ENCODE results near the gene RTN4RL1.

RTN4RL1 gene

GRCh38 chr17:1931844-1932579 lies 93.1 kb downstream of the RTN4RL1 start:
- no peak for DNase-seq (ENCODE audit: low read depth in 2 of 3, low spot score in 2 of 3)

DNA sequence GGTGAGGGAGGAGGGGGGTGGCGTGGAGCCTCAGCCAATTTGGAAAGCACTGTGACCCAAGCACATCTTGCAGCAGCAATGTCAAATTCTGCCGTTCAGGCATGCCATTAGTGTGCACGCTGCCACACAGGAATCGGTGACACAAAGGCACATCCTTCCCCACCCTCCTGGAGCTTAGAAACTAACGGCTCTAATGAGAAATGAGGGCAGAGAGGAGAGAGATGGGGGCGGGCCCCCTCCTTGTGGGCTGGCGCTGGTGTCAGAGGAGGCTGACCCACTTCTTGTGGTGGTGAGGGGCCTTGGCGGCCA lies 94.8 kb downstream of the RTN4RL1 start:
- no peak for DNase-seq (ENCODE audit: low read depth in 2 of 3, low spot score in 2 of 3)

- no peak for DNase-seq (ENCODE audit: low read depth in 2 of 3, low spot score in 2 of 3)
Observed at GRCh38 chr17:1928976-1929375, 96.2 kb downstream of the RTN4RL1 start.

- DNase-seq (ENCODE audit: low read depth in 2 of 3, low spot score in 2 of 3) = no peak
Observed at GRCh38 chr17:1920948-1921351, 104.2 kb downstream of the RTN4RL1 start.

- no peak for DNase-seq (ENCODE audit: low read depth in 2 of 3, low spot score in 2 of 3)
Observed at GRCh38 chr17:1919201-1919600, 105.9 kb downstream of the RTN4RL1 start.

DNA sequence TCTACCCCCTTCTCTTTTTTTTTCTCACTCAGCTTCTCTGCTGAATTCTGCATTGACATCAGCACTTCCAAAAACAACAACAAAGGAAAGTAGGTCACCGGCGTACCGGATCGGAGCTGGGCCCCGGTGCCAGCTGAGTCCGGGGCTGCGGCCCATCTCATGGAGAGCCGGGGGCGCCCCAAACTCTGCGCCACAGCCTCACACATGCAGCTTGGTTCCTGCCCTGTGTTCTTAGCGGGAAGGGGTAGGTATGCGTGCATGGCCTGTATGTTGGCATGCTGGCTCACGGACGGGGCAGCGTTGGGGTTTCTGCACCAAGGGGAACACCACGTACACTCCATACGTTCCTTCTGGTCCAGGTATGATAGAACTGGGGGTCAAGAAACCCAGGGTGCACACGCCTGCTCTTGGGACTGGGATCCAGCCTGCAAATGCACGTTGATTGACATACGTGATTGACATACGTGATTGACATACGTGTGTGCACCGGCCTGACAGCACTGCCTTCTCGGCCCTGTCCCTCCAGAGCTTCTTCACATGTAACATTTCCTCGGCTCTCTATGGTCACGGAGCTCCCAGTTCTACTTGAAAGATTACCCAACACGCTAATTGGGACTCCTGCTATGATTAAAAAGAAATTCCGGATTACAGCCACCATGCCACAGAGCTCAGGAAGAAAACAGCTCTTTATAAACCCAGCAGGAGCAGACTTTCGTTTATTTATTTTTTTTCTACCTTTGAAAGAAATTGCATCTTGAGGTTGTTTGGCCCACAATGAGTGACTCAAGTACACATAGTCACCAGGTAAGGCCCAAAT lies 106.6 kb downstream of the RTN4RL1 start:
- no peak for DNase-seq (ENCODE audit: low read depth in 2 of 3, low spot score in 2 of 3)

DNA sequence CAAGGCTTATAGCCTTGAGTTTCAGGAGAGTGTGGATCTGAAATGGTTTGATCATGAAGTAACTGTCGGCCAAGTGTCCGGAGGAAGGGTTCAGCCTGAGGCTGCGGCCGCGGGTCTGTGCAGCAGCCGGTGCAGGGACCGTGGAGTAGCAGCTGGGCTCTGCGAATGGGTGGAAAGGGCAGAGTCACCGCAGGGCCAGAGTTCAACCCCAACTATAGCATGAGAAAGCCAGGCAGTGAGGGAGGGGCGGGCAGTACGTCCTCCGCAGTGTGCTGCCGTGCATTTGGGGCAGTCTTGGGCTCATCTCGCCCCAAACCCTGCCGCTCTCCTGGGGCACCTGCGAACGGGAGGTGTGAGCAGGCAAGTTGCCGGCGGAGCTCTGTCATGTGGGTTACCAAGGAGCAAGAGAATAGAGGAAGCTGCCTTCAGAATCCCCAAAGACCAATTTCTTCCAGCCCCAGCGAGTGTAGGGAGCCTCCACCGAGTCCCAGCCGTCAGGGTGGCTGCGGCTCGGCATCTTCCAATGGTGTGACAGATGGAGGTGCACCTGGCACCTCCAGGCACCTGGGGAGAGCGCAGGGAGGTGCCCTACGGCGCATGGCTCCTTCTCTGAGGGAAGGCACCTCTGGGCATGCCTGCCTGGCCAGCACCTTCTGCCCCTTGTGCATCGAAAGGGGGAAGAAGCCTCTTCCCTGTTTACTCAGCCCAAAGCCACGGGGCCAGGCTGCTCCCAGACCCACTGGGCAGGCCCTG lies 108.0 kb downstream of the RTN4RL1 start:
- DNase-seq (ENCODE audit: low read depth in 2 of 3, low spot score in 2 of 3) = no peak

DNA sequence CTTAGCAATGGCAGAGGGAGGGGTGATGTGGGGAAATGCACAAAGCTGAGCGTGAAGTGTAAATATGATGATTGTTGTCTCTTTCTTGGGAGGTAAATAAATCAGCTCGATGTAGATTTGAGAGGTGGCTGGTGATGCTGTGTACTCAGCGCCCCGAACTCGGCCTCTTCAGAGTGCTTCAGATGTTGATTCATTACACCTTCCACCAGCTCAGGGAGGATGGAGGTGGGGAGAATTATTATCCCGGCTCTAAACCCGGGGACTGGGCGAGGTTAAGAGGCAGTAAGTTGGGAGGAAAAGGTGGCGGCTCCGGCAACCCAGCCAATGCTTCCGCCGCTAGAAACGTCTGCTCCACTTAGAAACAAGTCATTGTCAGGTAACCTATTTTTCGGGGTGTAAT lies 108.8 kb downstream of the RTN4RL1 start:
- DNase-seq (ENCODE audit: low read depth in 2 of 3, low spot score in 2 of 3) = no peak

- no peak for DNase-seq (ENCODE audit: low read depth in 2 of 3, low spot score in 2 of 3)
Observed at GRCh38 chr17:1915889-1916288, 109.2 kb downstream of the RTN4RL1 start.

GRCh38 chr17:1914661-1915083 lies 110.5 kb downstream of the RTN4RL1 start:
- no peak for DNase-seq (ENCODE audit: low read depth in 2 of 3, low spot score in 2 of 3)

DNA sequence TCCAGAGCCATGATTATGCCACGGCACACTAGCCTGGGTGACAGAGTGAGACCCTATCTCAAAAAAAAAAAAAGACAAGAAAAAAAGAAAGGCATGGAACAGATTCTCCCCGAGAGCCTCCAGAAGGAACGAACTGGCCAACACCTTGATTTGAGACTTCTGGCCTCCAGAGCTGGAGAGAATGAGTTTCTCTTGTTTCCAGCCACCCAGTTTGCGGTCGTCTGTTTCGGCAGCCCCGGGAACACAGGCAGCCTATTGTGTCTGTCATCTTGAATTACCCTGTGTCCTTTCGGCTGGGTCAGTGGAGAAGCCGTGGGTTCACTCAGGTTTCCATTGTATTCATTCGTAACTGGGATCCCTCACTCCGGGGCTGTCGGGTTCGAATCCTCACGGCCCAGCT lies 111.4 kb downstream of the RTN4RL1 start:
- no peak for DNase-seq (ENCODE audit: low read depth in 2 of 3, low spot score in 2 of 3)

- DNase-seq (ENCODE audit: low read depth in 2 of 3, low spot score in 2 of 3) = no peak
Observed at GRCh38 chr17:1912146-1912545, 113.0 kb downstream of the RTN4RL1 start.

GRCh38 chr17:1909985-1910384 lies 115.1 kb downstream of the RTN4RL1 start:
- DNase-seq (ENCODE audit: low read depth in 2 of 3, low spot score in 2 of 3) = no peak

GRCh38 chr17:1908699-1909309 lies 116.3 kb downstream of the RTN4RL1 start:
- DNase-seq (ENCODE audit: low read depth in 2 of 3, low spot score in 2 of 3) = no peak

DNA sequence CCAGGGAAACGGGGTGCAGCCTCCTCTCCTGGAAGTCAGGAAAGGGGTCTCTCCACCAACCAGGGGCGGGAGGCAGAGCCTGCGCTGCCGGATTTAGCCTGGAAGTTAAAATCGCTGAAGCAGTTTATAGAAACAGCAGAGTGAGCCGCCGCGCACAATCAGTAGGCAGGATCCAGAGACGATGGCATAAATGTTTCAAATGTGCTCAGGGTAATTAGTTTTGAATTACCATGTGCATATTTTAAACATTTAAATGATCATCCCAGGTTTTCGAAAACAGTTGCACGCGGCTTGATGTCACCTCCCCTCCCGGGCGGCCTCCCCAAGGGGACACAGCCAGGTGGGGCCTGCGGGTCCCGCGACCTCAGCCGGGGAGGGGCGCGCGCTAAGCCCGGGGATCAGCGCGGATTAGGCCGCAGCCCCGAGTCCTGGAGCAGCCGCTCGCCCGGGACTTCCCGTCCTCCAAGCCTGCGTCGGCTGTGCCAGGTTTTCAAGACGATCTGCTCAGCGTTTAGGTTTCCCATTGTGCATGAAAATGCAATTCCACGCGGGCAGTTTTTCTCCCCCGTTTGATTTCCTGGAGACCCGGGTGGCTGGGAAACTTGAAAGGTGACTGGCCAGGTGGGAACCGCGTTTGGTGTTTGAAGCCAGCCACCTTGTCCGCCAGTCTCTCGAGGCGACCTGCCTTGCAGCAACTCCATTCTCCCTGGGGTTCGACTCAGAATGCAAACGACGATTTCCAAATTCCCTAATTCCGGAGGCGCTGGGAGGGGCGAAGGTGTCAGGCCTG lies 117.0 kb downstream of the RTN4RL1 start:
- peak in 1 of 3 experiments; percentile 7 for DNase-seq (ENCODE audit: low read depth in 2 of 3, low spot score in 2 of 3)

- no peak for DNase-seq (ENCODE audit: low read depth in 2 of 3, low spot score in 2 of 3)
Observed at GRCh38 chr17:1907216-1907631, 117.9 kb downstream of the RTN4RL1 start.

GRCh38 chr17:1906662-1907101 lies 118.5 kb downstream of the RTN4RL1 start:
- no peak for DNase-seq (ENCODE audit: low read depth in 2 of 3, low spot score in 2 of 3)

DNA sequence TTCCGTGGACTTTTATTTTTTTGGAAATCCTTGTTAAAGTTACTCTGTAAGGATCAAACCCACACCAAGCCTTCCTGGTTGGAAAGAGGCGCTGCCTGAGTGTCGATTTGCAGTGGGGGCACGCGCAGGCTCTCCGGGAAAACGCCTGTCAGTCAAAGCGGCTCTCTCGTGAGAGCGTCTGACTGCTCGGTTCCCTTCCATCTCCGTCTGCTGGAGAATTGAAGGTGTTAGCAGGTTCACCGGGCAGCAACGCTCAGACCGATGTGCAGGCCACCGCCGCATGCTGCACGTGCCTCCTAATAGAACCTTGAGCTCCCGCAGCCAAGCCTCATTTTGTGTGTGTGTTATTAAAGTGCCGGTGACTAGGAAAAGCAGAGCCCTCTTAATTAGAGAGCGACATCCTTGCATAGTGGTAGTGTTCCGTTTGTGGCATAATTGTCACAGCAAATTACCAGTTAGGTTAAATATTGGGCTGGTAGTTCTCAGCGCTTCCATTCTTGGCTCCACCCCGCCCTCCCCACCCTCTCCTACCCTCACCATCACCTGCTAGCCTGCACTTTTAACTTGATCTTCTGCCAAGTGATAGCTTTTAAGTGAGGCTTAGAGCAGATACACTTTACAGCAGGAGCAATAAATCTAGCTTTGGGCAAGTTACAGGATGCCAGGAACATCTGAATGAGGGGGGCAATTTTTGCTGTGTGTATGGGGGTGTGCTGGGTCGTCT lies 119.8 kb downstream of the RTN4RL1 start:
- no peak for DNase-seq (ENCODE audit: low read depth in 2 of 3, low spot score in 2 of 3)

DNA sequence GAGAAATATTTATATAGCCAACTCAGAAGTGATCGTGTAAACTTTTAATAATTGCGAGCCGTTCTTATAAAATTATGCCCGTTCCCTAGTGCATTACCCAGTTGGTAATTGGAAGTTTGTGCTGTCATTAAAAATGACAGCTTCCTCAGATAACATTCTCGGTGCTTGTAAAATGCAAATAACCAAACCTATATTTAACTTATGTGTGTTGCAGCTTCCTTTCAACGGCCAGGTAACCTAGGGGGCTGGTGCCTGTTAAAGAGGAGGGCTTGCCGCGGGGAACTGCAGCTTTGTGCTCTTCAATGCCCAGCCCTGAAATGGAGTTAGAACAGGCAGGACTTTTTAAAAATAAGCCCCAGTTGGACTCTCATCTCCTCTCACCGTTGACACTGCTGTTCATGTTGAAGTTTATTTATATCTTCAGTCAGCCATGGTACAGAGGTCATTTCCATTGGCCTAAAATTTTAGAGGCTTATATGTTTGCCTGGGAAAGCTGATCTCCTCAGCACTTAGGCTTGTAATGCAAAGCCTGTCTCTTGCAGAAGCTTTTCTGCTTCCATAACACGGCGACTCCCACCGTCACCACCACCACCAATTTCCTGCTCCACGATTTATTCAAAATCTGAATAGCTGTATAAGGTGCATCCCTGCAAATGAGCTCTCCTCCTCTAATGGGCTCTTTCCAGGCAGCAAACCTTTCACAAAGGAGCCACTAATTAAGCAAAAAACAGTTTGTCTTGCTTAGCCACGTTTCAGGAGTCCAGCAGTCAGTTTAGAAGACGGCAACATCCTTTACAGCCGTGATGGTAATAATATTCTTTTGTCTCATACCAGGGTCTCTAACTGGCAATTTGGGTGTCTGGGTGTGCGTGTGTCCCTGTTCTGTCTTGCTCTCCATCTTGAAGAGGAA lies 120.6 kb downstream of the RTN4RL1 start:
- no peak for DNase-seq (ENCODE audit: low read depth in 2 of 3, low spot score in 2 of 3)

Data from activated CD8-positive, alpha-beta memory T cell treated with anti-CD3 and anti-CD28 coated beads for 48 hours (primary cell).